HepG2 (cell line): ENCODE results near the gene TEAD1. TPM values are rescaled to one million over a fixed set of nuclear protein-coding genes. Genes with fewer than 3 reads are reported as not detected.

Source experiments
- HDAC1 ChIP-seq: sonication (generic); formaldehyde crosslinking; IDR thresholded peaks from 2 replicates; pipeline ENCODE4 v1.5.1; 2020; ENCODE audit warnings: mild to moderate bottlenecking, missing genetic modification reagents
- HNF4A ChIP-seq: sonication (generic); formaldehyde crosslinking; IDR thresholded peaks from 2 replicates; pipeline ENCODE4 v1.4.0; 2020; ENCODE audit warnings: missing genetic modification reagents
- HNF4G ChIP-seq, 2 experiments: sonication (generic) in 1 of 2; formaldehyde crosslinking in 1 of 2; IDR thresholded peaks; 2 replicates each; pipeline versions ENCODE4 v1.4.0 to v1.6.1; 2011 to 2020; ENCODE audit warnings: borderline replicate concordance in 2 of 2, low read depth in 2 of 2, mild to moderate bottlenecking in 2 of 2, low read length in 1 of 2, missing genetic modification reagents in 1 of 2, moderate library complexity in 1 of 2
- KMT2B ChIP-seq: IDR thresholded peaks from 2 replicates; pipeline ENCODE4 v1.6.1; 2016; ENCODE audit warnings: missing genetic modification reagents, missing compliant biosample characterization
- POGZ ChIP-seq: sonication (generic); formaldehyde crosslinking; IDR thresholded peaks from 2 replicates; pipeline ENCODE4 v1.4.0; 2020; ENCODE audit warnings: mild to moderate bottlenecking, missing genetic modification reagents
- SOX13 ChIP-seq, 3 experiments: fragments of 450-650 bp in 1 of 3; sonication (generic) in 1 of 3; formaldehyde crosslinking in 1 of 3; IDR thresholded peaks in 2 of 3; conservative IDR thresholded peaks in 1 of 3; 2 replicates each; pipeline versions ENCODE4 v1.5.0 to v1.6.1; 2016 to 2020; ENCODE audit warnings: antibody characterized with exemption in 1 of 3, mild to moderate bottlenecking in 1 of 3, missing compliant biosample characterization in 1 of 3, missing genetic modification reagents in 1 of 3, moderate library complexity in 1 of 3
- STAG1 ChIP-seq: sonication (generic); formaldehyde crosslinking; IDR thresholded peaks from 2 replicates; pipeline ENCODE4 v1.4.0; 2020; ENCODE audit warnings: missing genetic modification reagents
- ZFYVE20 ChIP-seq: sonication (generic); formaldehyde crosslinking; IDR thresholded peaks from 2 replicates; pipeline ENCODE4 v1.8.0; 2023; ENCODE audit warnings: low read depth, mild to moderate bottlenecking, moderate library complexity, missing genetic modification reagents, borderline replicate concordance
- ZNF253 ChIP-seq: sonication (generic); formaldehyde crosslinking; IDR thresholded peaks from 2 replicates; pipeline ENCODE4 v1.8.0; 2022; ENCODE audit warnings: mild to moderate bottlenecking, missing genetic modification reagents, borderline replicate concordance
- ZNF33A ChIP-seq: sonication (generic); formaldehyde crosslinking; IDR thresholded peaks from 2 replicates; pipeline ENCODE4 v1.5.1; 2020; ENCODE audit warnings: missing genetic modification reagents, mild to moderate bottlenecking, moderate library complexity, borderline replicate concordance
- ZNF496 ChIP-seq: sonication (generic); formaldehyde crosslinking; IDR thresholded peaks from 2 replicates; pipeline ENCODE4 v1.8.1; 2023; ENCODE audit warnings: mild to moderate bottlenecking, moderate library complexity, missing genetic modification reagents; ENCODE audit not compliant: insufficient replicate concordance
- ZNF546 ChIP-seq: sonication (generic); formaldehyde crosslinking; conservative IDR thresholded peaks from 2 replicates; pipeline ENCODE4 v1.8.1; 2023; ENCODE audit warnings: mild to moderate bottlenecking, missing genetic modification reagents
- polyA plus RNA-seq, 8 experiments: library from polyadenylated mRNA; depleted of rRNA in 3 of 8; stranded (reverse) in 7 of 8; unstranded in 1 of 8; fragments of >200 nt; fragmentation: Illumina TruSeq in 4 of 8; extraction: Trizol in 4 of 8; gene quantifications; 2 replicates each; pipeline versions ENCODE4 v1.2.1 to v1.2.3, GENCODE V29; 2011 to 2016; ENCODE audit warnings: low read depth in 4 of 8, missing spikeins in 1 of 8, mixed read lengths in 1 of 8; ENCODE audit not compliant: insufficient read depth in 1 of 8
- total RNA-seq, 5 experiments: library from RNA; depleted of rRNA; stranded (reverse); fragments of >200 nt; fragmentation: Illumina TruSeq; extraction: Trizol; gene quantifications; 2 replicates each; pipeline ENCODE4 v1.2.3, GENCODE V29; 2016; ENCODE audit warnings: low read depth in 1 of 5
- TF ChIP-seq, protein P1 (sequence below): sonication (generic); formaldehyde crosslinking; IDR thresholded peaks from 2 replicates; pipeline ENCODE4 v1.5.1; 2020; ENCODE audit warnings: mild to moderate bottlenecking, missing genetic modification reagents, borderline replicate concordance
- TF ChIP-seq, protein P2 (sequence below): sonication (generic); formaldehyde crosslinking; IDR thresholded peaks from 2 replicates; pipeline ENCODE4 v1.5.0; 2020; ENCODE audit warnings: missing genetic modification reagents, mild to moderate bottlenecking, borderline replicate concordance
- TF ChIP-seq, protein P3 (sequence below): sonication (generic); formaldehyde crosslinking; IDR thresholded peaks from 2 replicates; pipeline ENCODE4 v1.4.0; 2020; ENCODE audit warnings: missing genetic modification reagents, borderline replicate concordance

Gene TEAD1
- total and polyA plus RNA-seq, 2 of the 13 experiments (the other 11 are each of a cell fraction or from before 2014, with no cell fraction given): 20.1 to 30.5 TPM

DNA sequence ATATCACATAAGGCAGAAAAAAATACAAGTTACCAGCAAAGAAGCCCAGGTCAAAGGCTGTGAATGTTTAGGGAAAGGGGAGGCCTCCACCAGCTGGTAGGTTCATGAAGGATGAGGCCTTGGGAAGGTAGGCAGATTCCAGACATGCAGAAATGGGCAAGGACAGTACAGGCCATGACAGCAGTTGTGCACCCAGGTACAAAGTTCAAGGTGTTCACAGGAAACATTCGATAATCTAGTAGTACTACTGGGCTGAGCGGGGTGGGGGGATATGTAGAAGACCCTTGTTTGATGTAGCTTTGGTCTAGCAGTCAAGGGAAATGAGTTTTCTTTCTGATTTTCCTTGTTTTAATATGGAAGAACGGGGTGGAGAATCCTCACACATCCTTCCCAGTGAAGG, 182.1 kb downstream of the TEAD1 start (continued):
- TF ChIP-seq HDAC1 (CRISPR knock-in tag): no peak
- TF ChIP-seq STAG1: 0 out of 2 replicates have a peak, but pooled peaks have one; percentile 7
- TF ChIP-seq, protein P1, sequence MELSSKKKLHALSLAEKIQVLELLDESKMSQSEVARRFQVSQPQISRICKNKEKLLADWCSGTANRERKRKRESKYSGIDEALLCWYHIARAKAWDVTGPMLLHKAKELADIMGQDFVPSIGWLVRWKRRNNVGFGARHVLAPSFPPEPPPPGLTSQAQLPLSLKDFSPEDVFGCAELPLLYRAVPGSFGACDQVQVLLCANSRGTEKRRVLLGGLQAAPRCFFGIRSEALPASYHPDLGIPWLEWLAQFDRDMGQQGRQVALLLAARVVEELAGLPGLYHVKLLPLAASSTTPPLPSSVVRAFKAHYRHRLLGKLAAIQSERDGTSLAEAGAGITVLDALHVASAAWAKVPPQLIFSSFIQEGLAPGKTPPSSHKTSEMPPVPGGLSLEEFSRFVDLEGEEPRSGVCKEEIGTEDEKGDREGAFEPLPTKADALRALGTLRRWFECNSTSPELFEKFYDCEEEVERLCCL (CRISPR knock-in tag): no peak
- TF ChIP-seq ZNF496: no peak
- peak; percentile 80 for TF ChIP-seq HNF4A (CRISPR knock-in tag)
- TF ChIP-seq, protein P2, sequence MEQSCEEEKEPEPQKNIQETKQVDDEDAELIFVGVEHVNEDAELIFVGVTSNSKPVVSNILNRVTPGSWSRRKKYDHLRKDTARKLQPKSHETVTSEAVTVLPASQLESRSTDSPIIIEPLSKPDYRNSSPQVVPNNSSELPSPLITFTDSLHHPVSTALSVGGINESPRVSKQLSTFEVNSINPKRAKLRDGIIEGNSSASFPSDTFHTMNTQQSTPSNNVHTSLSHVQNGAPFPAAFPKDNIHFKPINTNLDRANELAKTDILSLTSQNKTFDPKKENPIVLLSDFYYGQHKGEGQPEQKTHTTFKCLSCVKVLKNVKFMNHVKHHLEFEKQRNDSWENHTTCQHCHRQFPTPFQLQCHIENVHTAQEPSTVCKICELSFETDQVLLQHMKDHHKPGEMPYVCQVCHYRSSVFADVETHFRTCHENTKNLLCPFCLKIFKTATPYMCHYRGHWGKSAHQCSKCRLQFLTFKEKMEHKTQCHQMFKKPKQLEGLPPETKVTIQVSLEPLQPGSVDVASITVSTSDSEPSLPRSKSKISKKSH: no peak
- TF ChIP-seq, protein P3, sequence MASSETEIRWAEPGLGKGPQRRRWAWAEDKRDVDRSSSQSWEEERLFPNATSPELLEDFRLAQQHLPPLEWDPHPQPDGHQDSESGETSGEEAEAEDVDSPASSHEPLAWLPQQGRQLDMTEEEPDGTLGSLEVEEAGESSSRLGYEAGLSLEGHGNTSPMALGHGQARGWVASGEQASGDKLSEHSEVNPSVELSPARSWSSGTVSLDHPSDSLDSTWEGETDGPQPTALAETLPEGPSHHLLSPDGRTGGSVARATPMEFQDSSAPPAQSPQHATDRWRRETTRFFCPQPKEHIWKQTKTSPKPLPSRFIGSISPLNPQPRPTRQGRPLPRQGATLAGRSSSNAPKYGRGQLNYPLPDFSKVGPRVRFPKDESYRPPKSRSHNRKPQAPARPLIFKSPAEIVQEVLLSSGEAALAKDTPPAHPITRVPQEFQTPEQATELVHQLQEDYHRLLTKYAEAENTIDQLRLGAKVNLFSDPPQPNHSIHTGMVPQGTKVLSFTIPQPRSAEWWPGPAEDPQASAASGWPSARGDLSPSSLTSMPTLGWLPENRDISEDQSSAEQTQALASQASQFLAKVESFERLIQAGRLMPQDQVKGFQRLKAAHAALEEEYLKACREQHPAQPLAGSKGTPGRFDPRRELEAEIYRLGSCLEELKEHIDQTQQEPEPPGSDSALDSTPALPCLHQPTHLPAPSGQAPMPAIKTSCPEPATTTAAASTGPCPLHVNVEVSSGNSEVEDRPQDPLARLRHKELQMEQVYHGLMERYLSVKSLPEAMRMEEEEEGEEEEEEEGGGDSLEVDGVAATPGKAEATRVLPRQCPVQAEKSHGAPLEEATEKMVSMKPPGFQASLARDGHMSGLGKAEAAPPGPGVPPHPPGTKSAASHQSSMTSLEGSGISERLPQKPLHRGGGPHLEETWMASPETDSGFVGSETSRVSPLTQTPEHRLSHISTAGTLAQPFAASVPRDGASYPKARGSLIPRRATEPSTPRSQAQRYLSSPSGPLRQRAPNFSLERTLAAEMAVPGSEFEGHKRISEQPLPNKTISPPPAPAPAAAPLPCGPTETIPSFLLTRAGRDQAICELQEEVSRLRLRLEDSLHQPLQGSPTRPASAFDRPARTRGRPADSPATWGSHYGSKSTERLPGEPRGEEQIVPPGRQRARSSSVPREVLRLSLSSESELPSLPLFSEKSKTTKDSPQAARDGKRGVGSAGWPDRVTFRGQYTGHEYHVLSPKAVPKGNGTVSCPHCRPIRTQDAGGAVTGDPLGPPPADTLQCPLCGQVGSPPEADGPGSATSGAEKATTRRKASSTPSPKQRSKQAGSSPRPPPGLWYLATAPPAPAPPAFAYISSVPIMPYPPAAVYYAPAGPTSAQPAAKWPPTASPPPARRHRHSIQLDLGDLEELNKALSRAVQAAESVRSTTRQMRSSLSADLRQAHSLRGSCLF (CRISPR knock-in tag): no peak
- TF ChIP-seq SOX13 (IDR thresholded peaks at IDR 0.05): no peak
- TF ChIP-seq SOX13 (CRISPR knock-in tag; conservative IDR thresholded peaks at IDR 0.05 in 1 of 2, IDR thresholded peaks at IDR 0.05 in 1 of 2): peak in 1 of 2 experiments; percentile 31; a peak in 1 of 4 replicates
- TF ChIP-seq POGZ (CRISPR knock-in tag): 0 out of 2 replicates have a peak, but pooled peaks have one; percentile 21
- TF ChIP-seq ZNF33A (CRISPR knock-in tag): no peak
- no peak for TF ChIP-seq ZFYVE20
- no peak for TF ChIP-seq ZNF253
- no peak for TF ChIP-seq ZNF546 (CRISPR knock-in tag)
- peak; percentile 18; the same call in 1 of the 2 replicates for TF ChIP-seq HNF4G (IDR thresholded peaks at IDR 0.05; ENCODE audit: borderline replicate concordance, low read depth, low read length)
- no peak for TF ChIP-seq HNF4G (CRISPR knock-in tag; IDR thresholded peaks at IDR 0.05; ENCODE audit: borderline replicate concordance, low read depth)
- no peak for TF ChIP-seq KMT2B
